Calu3 (cell line): Measurements from ENCODE around the gene ACADSB. TPM values are rescaled to one million over a fixed set of nuclear protein-coding genes. Genes with fewer than 3 reads are reported as not detected.

ENCODE experiments used
- BruUV-seq: library from RNA; stranded (reverse); fragments of 400-500 nt; replicated peaks from 2 replicates; lab custom pipeline; 2021; lab: Mats Ljungman, UMichigan
- CTCF ChIA-PET: fragments of 300-600 bp; sonication (Branson Sonifier 250); formaldehyde crosslinking; loops from one replicate; lab custom pipeline; 2022; ENCODE audit warnings: antibody characterized with exemption; lab: Charles Lee
- DNase-seq: peaks from one replicate; pipeline ENCODE4 v3.0.0; 2022
- H3K27ac Mint-ChIP-seq: one replicate; pipeline ENCODE4 v1.8.0; 2022; ENCODE audit warnings: mixed read lengths; ENCODE audit not compliant: unreplicated experiment
- H3K27me3 Mint-ChIP-seq: one replicate; pipeline ENCODE4 v1.8.0; 2022; ENCODE audit warnings: mixed read lengths; ENCODE audit not compliant: unreplicated experiment
- H3K36me3 Mint-ChIP-seq: one replicate; pipeline ENCODE4 v1.8.0; 2022; ENCODE audit warnings: mild to moderate bottlenecking, moderate library complexity, mixed read lengths; ENCODE audit not compliant: insufficient read depth, unreplicated experiment
- H3K4me1 Mint-ChIP-seq: one replicate; pipeline ENCODE4 v1.8.0; 2022; ENCODE audit warnings: mild to moderate bottlenecking, low read depth, mixed read lengths; ENCODE audit not compliant: unreplicated experiment
- H3K4me3 Mint-ChIP-seq: one replicate; pipeline ENCODE4 v1.8.0; 2022; ENCODE audit warnings: mild to moderate bottlenecking, low read depth, moderate library complexity, mixed read lengths; ENCODE audit not compliant: unreplicated experiment
- H3K9me3 Mint-ChIP-seq: one replicate; pipeline ENCODE4 v1.8.0; 2022; ENCODE audit warnings: low read depth, mixed read lengths; ENCODE audit not compliant: unreplicated experiment
- CTCF ChIP-seq: fragments of 200-600 bp; IDR thresholded peaks from one replicate; pipeline ENCODE4 v1.8.0; 2022; ENCODE audit warnings: antibody characterized with exemption; ENCODE audit not compliant: unreplicated experiment
- intact Hi-C: fragments of 100-400 bp; cut with micrococcal nuclease; formaldehyde crosslinking; loops from one replicate; pipeline ENCODE4 v1.10.0; 2022; ENCODE audit not compliant: unreplicated experiment
- total RNA-seq: library from RNA; stranded (reverse); gene quantifications from 2 replicates; pipeline ENCODE4 v1.2.3, GENCODE V29; 2022

ACADSB gene
- total RNA-seq, 1 experiment from 2014 or later: 11.3 TPM

DNA sequence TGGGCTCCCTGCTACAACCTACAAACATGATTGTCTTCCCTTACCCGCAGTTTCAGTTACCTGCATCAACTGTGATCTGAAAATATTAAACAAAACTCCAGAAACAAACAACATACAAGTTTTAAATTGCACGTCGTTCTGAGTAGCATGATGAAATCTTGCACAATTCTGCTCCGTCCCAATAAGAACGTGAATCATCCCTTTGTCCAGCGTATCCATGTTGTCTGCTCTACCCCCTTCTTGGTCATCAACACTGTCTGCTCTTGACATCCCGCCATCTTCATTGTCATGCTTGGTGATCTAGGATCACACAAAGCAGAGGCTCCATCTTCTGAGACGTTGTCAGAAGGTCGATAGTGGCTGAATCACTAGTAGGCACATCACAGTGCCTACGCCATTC lies 53.9 kb downstream of the ACADSB start:
- BruUV-seq: no TSS peak
- intact Hi-C loops: no loop called here
- no peaks in the 10 kb centered on the region for H3K36me3 Mint-ChIP-seq
- no peak for DNase-seq
- no peaks in the 10 kb centered on the region for H3K9me3 Mint-ChIP-seq
- no peak for TF ChIP-seq CTCF
- H3K4me3 Mint-ChIP-seq: no peak overlapping the region
- CTCF ChIA-PET: no interaction called here
- no peak overlapping the region for H3K27ac Mint-ChIP-seq
- H3K4me1 Mint-ChIP-seq: no peaks in the 10 kb centered on the region
- H3K27me3 Mint-ChIP-seq: peaks cover 36% of the 10 kb centered on the region

GRCh38 chr10:123068087-123068853 lies 59.5 kb downstream of the ACADSB start:
- no TSS peak for BruUV-seq
- Mint-ChIP-seq H3K36me3 (no peaks in the 10 kb centered on the region), H3K4me3 (no peak overlapping the region), H3K4me1 (no peaks in the 10 kb centered on the region), H3K9me3 (no peaks in the 10 kb centered on the region), H3K27ac (no peak overlapping the region), H3K27me3 (peaks cover 25% of the 10 kb centered on the region)
- intact Hi-C loops: no loop called here
- DNase-seq: no peak
- CTCF ChIA-PET: no interaction called here
- TF ChIP-seq CTCF: no peak

DNA sequence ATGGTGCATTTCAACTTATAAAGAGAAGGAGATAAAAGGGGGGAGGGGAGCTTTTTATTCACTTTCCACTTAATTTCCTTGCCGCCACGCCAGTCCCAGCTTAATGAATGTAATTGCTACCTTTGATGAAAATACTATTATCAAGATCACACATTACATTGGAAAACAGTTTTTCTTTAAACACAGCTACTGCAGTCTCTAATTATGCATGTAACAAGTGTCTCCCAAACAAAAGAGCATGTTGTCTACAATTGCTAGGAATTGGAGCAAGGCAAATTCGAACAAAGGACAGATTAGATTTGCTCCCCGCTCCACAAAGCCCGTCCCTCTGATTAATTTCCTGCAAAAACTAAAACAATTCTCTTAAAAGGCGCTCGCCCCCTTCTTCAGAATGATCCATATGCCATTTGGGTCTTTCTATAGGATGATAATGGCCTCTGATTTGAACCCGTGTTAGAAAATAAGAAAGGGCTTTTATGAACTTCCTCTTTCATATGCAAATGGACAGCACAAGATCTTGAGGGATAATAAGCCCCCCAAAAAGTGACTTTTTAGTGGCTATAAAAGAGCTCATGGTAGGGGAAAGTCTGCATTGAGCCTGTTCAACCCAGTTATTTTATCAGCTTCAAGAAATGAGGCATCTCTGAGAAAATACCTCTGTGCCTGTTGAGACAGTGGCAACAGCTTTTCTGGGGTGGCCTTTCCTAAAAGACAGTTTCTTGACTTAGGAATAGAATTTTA lies 60.6 kb downstream of the ACADSB start:
- Mint-ChIP-seq H3K9me3 (no peaks in the 10 kb centered on the region), H3K27ac (no peak overlapping the region), H3K27me3 (peaks cover 23% of the 10 kb centered on the region), H3K36me3 (no peaks in the 10 kb centered on the region), H3K4me3 (no peak overlapping the region), H3K4me1 (no peaks in the 10 kb centered on the region)
- TF ChIP-seq CTCF: no peak
- CTCF ChIA-PET: no interaction called here
- no peak for DNase-seq
- BruUV-seq: no TSS peak
- intact Hi-C loops: no loop called here

- intact Hi-C loops: no loop called here
- Mint-ChIP-seq H3K27me3 (peaks cover 16% of the 10 kb centered on the region), H3K4me1 (no peaks in the 10 kb centered on the region), H3K9me3 (no peaks in the 10 kb centered on the region), H3K27ac (no peak overlapping the region), H3K4me3 (no peak overlapping the region), H3K36me3 (no peaks in the 10 kb centered on the region)
- CTCF ChIA-PET: no interaction called here
- TF ChIP-seq CTCF: no peak
- BruUV-seq: no TSS peak
- DNase-seq: no peak
These were observed 64.4 kb downstream of the ACADSB start for GRCh38 chr10:123073187-123073586.
